GM21390 (cell line): ENCODE data around the gene TM2D1.
A peak's percentile ranks its signal among the peaks of the same experiment; 100 is the strongest.
"Not testable (repeated sequence)": the region's sequence is repeated elsewhere in the genome, so short reads cannot be mapped to it uniquely, and the experiment has no call there.

Experiments
- ATAC-seq: cut with Tn5 transposase; IDR thresholded peaks from one replicate; pipeline ENCODE4 v1.9.1; 2021; ENCODE audit not compliant: unreplicated experiment

The TM2D1 gene

GRCh38 chr1:61724813-61725694 is at the start of gene TM2D1:
TM2D1 (minus strand) TSS chr1:61725141; CDS start chr1:61725120, 21 bp downstream.
- peak; percentile 100 for ATAC-seq

GRCh38 chr1:61770131-61770530 is 45.2 kb upstream of the TM2D1 start:
- ATAC-seq, result no peak

- ATAC-seq, result no peak
These were observed 33.0 kb upstream of the TM2D1 start for GRCh38 chr1:61757950-61758349.

GRCh38 chr1:61756773-61757172 is 31.8 kb upstream of the TM2D1 start:
- no peak for ATAC-seq

- ATAC-seq, result no peak
These were observed 29.6 kb upstream of the TM2D1 start for GRCh38 chr1:61754545-61754944.

- ATAC-seq, result no peak
These were observed 29.1 kb upstream of the TM2D1 start for GRCh38 chr1:61753998-61754508.

- ATAC-seq, result no peak
These were observed 28.0 kb upstream of the TM2D1 start for GRCh38 chr1:61752921-61753389.

- no peak for ATAC-seq
These were observed 24.6 kb upstream of the TM2D1 start for GRCh38 chr1:61749574-61749973.

GRCh38 chr1:61748566-61748965 is 23.6 kb upstream of the TM2D1 start:
- ATAC-seq, result no peak

- ATAC-seq, result no peak
These were observed 21.9 kb upstream of the TM2D1 start for GRCh38 chr1:61746813-61747212.

GRCh38 chr1:61743716-61744580 is 19.0 kb upstream of the TM2D1 start:
- no peak for ATAC-seq

- no peak for ATAC-seq
These were observed 18.4 kb upstream of the TM2D1 start for GRCh38 chr1:61743431-61743705.

GRCh38 chr1:61742620-61743430 is 17.9 kb upstream of the TM2D1 start:
- ATAC-seq, result peak; percentile 53

- ATAC-seq, result peak; percentile 80
These were observed 17.0 kb upstream of the TM2D1 start, which contains the start of gene PATJ for GRCh38 chr1:61741711-61742619. PATJ (plus strand) TSS chr1:61742480; CDS start chr1:61762893, 20,413 bp downstream.

- ATAC-seq, result no peak
These were observed 16.1 kb upstream of the TM2D1 start for GRCh38 chr1:61740751-61741700.

- no peak for ATAC-seq
These were observed 7.8 kb upstream of the TM2D1 start for GRCh38 chr1:61732726-61733125.

- not testable (repeated sequence) for ATAC-seq
These were observed 5.7 kb upstream of the TM2D1 start for GRCh38 chr1:61730679-61731078.

GRCh38 chr1:61727544-61727943 is 2.6 kb upstream of the TM2D1 start:
- ATAC-seq, result no peak

GRCh38 chr1:61724506-61724812 is 482 bp downstream of the TM2D1 start:
- ATAC-seq, result no peak
